Endothelial cell of coronary artery (primary cell): Measurements from ENCODE around the gene OR4D11. TPM values are rescaled to one million over a fixed set of nuclear protein-coding genes. Genes with fewer than 3 reads are reported as not detected.

Source experiments
- total RNA-seq: library from RNA; depleted of rRNA; stranded (reverse); fragments of >200 nt; gene quantifications from 2 replicates; pipeline ENCODE4 v1.2.3, GENCODE V29; 2014

Gene OR4D11
- total RNA-seq: not detected in 2 replicates

GRCh38 chr11:59503276-59503675 is at the start of gene OR4D11:
Gene OR4D11, plus strand, starts transcription at chr11:59503576. Its CDS starts 0 bp downstream, at chr11:59503576.

GRCh38 chr11:59456661-59457060 is 46.7 kb upstream of the OR4D11 start, which contains the start of gene OR4D6:
Gene OR4D6, plus strand, starts transcription at chr11:59456961. Its CDS starts 0 bp downstream, at chr11:59456961.

GRCh38 chr11:59473015-59473414 is 30.4 kb upstream of the OR4D11 start, which contains the start of gene OR4D10:
Gene OR4D10, plus strand, starts transcription at chr11:59473315. Its CDS starts 4,115 bp downstream, at chr11:59477430.

DNA sequence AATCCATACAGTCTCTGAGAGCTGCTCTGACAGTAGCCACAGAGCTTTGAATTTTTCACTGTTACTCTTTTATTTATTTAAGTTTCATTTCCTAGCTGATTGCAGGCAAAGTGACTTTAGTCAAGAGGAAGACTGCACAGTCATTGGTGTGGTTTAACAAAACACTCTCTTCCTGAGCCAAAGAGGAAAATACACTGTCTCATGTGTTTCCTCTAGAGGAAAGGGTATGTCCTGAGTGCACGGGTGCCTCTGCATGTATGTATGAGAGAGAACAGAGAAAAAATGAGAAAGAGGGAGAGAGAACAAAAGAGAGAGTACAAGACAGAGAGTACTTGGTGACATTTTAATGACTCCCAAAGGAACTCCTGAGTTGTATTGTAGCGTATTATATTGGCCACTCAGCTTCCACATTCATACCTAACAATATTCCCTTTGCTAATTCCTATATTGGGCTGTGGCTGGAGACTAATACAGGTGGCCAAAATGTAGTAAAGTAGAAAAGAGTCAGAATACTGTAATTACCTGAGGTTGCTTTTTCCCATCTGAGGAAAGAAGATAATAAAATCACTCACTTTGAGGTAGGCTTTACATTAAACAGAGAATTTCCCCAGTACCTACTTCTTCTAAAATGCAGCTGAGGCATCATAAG is 7.7 kb downstream of the OR4D11 start, which contains the start of gene OR4D9:
Gene OR4D9, plus strand, starts transcription at position 599 of the 649 bp plus-strand sequence. CDS start 3,374 bp downstream, outside the sequence.

Other genes starting within 250 kb of the OR4D11 start
- gene OR5AN1, start 144.7 kb upstream of the OR4D11 start, total RNA-seq: not detected in 2 replicates
- gene OR5A2, start 77.2 kb upstream of the OR4D11 start, total RNA-seq: not detected in 2 replicates
- not detected in 2 replicates for gene OR5A1, start 67.1 kb upstream of the OR4D11 start, total RNA-seq
- gene OR4D6, start 46.6 kb upstream of the OR4D11 start, total RNA-seq: not detected in 2 replicates
- not detected in 2 replicates for gene OR4D10, start 30.3 kb upstream of the OR4D11 start, total RNA-seq
- gene OR4D9, start 8.0 kb downstream of the OR4D11 start, total RNA-seq: not detected in 2 replicates
- 24.1 and 34.4 TPM in 2 replicates for gene OSBP, start 112.2 kb downstream of the OR4D11 start, total RNA-seq
- gene PATL1, start 165.5 kb downstream of the OR4D11 start, total RNA-seq: 3.7 and 6.2 TPM in 2 replicates
- not detected in 2 replicates for gene OR10V1, start 210.3 kb downstream of the OR4D11 start, total RNA-seq